GM12864 (cell line): ENCODE measurements around the gene WDR1.
"Not testable (repeated sequence)": the region's sequence is repeated elsewhere in the genome, so short reads cannot be mapped to it uniquely, and the experiment has no call there.

Experiments
- DNase-seq: peaks from one replicate; pipeline ENCODE4 v3.0.0-alpha.2; 2011; ENCODE audit warnings: low read depth
- H3K4me3 ChIP-seq: 2 replicates; pipeline ENCODE4 v1.5.1; 2011; ENCODE audit warnings: mild to moderate bottlenecking, low read depth, low read length, control low read depth
- TF ChIP-seq, protein P1 (sequence below): IDR thresholded peaks from 2 replicates; pipeline ENCODE4 v1.5.1; 2011; ENCODE audit warnings: low read depth, mild to moderate bottlenecking, moderate library complexity, low read length, control low read depth, inconsistent platforms; ENCODE audit errors: missing control alignments

Gene WDR1

DNA sequence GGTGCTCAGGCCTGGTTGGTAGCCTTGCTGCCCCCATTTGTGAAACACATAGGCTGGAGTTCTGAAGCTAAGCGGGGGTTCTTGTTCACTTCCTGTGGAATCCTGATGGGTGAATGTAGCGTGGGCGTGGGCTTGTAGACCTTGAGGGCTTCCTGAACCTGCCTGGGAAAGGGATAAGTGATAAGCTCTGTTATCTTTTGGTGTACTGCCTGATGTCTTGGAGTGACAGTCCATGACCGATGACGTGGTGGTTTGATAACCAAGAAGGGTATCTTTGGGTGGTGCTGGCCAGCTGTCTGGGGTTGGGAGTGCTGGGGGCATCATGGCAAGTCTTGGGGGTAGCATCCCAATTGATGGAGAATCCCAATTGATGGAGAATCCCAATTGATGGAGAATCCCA lies 17.5 kb upstream of the WDR1 start:
- no peak overlapping the region for H3K4me3 ChIP-seq
- TF ChIP-seq, protein P1, sequence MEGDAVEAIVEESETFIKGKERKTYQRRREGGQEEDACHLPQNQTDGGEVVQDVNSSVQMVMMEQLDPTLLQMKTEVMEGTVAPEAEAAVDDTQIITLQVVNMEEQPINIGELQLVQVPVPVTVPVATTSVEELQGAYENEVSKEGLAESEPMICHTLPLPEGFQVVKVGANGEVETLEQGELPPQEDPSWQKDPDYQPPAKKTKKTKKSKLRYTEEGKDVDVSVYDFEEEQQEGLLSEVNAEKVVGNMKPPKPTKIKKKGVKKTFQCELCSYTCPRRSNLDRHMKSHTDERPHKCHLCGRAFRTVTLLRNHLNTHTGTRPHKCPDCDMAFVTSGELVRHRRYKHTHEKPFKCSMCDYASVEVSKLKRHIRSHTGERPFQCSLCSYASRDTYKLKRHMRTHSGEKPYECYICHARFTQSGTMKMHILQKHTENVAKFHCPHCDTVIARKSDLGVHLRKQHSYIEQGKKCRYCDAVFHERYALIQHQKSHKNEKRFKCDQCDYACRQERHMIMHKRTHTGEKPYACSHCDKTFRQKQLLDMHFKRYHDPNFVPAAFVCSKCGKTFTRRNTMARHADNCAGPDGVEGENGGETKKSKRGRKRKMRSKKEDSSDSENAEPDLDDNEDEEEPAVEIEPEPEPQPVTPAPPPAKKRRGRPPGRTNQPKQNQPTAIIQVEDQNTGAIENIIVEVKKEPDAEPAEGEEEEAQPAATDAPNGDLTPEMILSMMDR: no peak
- no peak for DNase-seq

DNA sequence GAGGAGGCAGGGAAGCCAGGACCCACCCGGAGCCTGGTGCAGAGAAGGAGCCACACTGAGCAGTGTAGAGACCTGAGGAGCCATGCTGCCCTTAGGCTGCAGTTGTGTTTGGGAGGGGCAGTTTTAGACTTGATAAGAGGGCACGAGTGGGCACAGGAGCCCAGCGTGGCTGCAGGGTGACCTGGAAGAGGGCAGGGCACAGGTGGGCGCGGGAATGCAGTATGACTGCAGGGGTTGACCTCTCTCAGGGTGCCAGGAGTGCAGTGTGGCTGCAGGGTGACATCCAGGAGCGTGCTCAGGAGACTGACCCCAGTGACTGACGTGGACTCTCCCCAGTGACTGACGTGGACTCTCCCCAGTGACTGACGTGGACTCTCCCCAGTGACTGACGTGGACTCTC lies 14.6 kb upstream of the WDR1 start:
- DNase-seq: no peak
- TF ChIP-seq, protein P1: no peak
- H3K4me3 ChIP-seq: no peak overlapping the region

DNA sequence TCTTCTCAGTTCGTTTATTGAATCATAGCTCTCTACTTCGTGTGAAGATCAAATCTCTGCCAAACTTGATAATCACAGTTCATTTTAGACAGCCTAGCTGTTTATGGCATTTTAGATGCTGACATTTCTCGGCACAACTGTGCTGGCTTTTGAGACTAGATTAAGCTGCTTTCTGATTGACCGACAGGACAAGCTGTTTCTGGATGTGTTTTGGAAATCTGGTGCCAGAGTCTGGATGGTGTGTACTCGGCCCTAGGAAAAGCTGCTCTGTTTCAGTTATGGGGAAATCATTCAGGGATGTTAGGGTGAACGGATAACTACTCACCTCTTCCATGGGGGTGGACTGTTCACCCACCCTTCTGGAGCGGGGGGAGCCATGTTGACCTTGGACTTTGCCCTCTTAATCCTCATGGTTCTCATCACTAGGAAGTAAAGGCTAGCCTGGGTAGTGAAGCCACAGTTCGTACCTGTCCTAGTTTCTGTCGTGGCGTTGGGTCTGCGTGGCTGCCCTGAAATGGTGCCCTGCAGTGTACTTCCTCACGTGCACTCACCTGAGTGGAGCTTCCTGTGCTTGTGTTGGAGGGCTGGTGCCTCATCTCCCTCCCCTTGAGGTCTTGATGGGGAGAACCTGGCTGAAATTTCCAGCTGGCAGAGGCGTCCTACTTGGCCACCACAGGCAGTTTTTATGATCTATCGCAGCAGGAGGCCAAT lies 13.7 kb upstream of the WDR1 start:
- TF ChIP-seq, protein P1: no peak
- no peak for DNase-seq
- H3K4me3 ChIP-seq: no peak overlapping the region

DNA sequence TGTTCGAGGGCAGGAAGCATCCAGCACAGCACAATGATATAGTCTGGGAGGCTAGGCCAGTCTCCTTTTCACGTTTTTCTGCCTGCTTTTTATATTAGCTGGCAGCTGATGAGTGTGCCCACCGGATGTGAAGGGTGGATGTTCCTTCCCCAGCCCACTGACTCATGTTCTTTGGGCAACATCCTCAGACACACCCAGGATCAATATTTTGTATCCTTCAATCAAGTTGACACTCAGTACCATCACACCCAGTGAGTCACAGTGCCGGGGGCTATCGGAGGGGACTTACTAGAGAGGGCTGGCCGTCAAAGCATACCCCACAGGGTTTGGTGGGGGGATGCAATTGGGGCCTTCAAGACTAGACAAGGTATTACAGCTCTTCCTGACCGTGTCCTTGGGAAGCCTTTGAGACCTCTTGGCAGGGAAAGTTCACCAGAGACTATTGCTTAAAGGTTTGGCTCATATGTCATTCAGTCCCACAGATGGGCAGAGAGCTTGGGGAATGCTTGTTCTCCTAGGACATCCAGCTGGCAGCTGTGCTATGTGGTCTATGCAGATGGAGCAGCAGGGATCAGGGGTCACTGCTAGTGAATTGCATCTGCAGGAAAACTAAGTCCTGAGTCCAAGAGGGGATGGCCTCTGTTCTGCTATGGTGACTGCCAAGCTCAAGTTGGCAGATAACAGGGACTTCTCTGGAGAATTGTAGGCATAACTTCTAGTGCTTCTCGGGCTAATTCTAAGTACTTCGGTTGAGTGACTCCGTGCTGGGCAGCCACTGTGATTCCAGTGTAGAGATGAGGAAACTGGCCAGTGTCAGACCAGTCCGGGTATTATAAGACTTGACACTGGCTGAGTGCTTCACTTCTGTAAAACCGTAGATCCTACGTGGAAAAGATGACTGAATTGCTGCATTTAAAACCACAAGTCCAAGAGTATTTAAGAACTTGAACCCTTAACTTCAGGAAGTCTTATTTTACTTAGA lies 12.9 kb upstream of the WDR1 start:
- H3K4me3 ChIP-seq: no peak overlapping the region
- TF ChIP-seq, protein P1: no peak
- no peak for DNase-seq

DNA sequence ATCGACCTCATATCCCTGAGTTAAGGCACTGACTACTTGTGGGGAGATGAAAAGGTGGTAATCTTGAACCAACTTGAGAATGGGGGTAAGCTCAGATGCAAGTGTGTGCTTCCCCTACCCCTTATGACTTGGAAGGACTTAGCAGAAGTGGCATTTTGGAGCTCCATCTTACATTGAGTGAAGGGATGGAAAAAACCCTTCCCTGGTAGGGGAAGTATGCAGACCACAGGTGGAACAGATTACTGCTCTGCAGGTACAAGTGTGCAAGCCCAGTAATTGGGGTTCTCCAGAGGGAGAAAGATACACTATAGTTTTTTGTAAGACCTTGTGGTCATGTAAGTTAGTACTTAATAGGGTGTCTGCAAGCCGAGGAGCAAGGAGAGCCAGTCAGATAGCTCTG lies 12.2 kb upstream of the WDR1 start:
- TF ChIP-seq, protein P1: no peak
- no peak for DNase-seq
- no peak overlapping the region for H3K4me3 ChIP-seq

GRCh38 chr4:10127531-10127930 lies 10.9 kb upstream of the WDR1 start:
- not testable (repeated sequence) for H3K4me3 ChIP-seq, DNase-seq

DNA sequence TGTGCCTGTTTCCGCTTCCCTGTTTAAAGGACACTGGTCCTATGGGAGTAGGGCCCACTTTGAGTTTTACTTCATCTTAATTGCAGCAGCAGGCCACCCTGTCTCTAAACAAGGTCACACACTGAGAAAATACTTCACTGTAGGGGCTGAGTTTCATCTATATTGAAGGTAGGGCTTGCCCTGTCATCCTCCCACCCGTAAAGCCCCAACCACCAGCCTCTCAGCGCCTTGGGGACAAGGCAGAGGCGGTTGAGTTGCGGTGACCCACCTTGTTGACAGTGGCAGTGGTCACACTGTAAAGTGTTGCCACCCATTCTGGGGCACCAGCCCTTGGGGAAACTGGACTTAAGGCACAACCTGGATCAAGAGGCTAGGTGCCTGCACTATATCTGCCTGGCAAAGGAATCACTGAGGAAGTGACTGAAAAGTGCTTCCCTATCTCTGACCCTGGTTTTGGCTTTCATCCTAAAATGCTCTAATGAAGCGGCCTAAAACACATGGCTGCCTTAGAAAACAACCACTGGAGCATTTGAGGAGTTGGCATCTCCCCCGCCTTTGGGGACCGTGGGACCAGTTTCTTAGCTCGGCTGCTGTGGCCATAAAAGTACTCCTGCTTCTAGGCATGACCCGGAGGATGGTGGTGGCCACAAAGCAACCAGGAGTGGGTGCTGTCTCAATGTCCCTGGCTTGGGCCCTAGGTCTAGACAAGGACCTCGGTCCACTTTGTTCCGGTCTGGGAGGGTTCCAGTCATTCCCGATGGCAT lies 7.8 kb upstream of the WDR1 start:
- TF ChIP-seq, protein P1: no peak
- DNase-seq: no peak
- H3K4me3 ChIP-seq: no peak overlapping the region
